ENCODE measurements around the gene CHST8.

CHST8 gene

GRCh38 chr19:33767898-33768413 lies 146.2 kb downstream of the CHST8 start:
- H3K27ac Mint-ChIP-seq: no peak overlapping the region
- H3K27me3 Mint-ChIP-seq: peaks cover 7% of the 10 kb centered on the region
- no peaks in the 10 kb centered on the region for H3K4me1 Mint-ChIP-seq
- no peaks in the 10 kb centered on the region for H3K9me3 Mint-ChIP-seq
- no peak overlapping the region for H3K4me3 Mint-ChIP-seq
- no peaks in the 10 kb centered on the region for H3K36me3 Mint-ChIP-seq (ENCODE audit: low read depth)
- no peak for ATAC-seq
- DNase-seq: peak; percentile 22

DNA sequence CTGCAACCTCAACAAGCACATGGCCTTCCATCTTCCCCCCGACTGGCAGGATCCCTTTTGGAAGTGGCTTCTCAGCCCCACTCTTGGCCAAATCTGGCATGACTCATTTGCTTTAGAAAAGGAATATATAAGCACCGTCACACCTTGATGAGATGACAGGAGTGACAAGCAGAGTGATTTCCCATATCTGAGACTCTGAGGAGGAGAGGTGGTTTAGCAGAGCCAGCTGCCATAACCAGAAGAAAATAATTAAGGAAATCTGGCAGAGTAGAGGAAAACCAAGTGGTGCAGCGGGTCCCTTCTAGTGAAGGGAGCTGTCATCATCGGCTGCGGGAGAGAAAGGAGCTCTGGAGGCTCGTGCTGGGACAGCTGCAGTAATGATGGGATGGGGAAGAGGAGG lies 147.5 kb downstream of the CHST8 start:
- H3K9me3 Mint-ChIP-seq: no peaks in the 10 kb centered on the region
- H3K4me3 Mint-ChIP-seq: no peak overlapping the region
- H3K27me3 Mint-ChIP-seq: peaks cover 7% of the 10 kb centered on the region
- no peak overlapping the region for H3K27ac Mint-ChIP-seq
- H3K36me3 Mint-ChIP-seq (ENCODE audit: low read depth): no peaks in the 10 kb centered on the region
- H3K4me1 Mint-ChIP-seq: no peaks in the 10 kb centered on the region
- DNase-seq: no peak
- ATAC-seq: no peak

DNA sequence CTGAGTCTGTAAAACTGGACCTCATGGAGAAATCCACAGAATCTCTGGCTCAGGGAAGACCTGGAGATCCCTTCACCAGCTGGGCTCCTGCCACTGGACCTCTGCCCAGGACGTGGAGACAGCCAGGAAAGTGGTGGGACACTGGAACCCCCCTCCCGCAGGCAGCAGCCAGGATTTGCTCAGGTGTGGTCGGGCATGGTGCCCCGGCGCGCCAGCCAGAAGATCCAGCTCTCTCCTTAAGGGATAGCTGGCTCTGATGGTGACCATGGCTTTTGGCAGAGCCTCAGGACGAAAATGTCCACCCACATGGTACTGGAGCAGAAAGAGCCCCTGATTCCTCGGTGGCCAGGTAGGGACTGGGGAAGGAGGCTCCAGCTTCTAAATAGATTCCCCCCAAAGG lies 148.4 kb downstream of the CHST8 start:
- H3K4me1 Mint-ChIP-seq: no peaks in the 10 kb centered on the region
- peaks cover 5% of the 10 kb centered on the region for H3K27me3 Mint-ChIP-seq
- ATAC-seq: no peak
- DNase-seq: no peak
- H3K36me3 Mint-ChIP-seq (ENCODE audit: low read depth): no peaks in the 10 kb centered on the region
- no peak overlapping the region for H3K27ac Mint-ChIP-seq
- H3K9me3 Mint-ChIP-seq: no peaks in the 10 kb centered on the region
- no peak overlapping the region for H3K4me3 Mint-ChIP-seq

DNA sequence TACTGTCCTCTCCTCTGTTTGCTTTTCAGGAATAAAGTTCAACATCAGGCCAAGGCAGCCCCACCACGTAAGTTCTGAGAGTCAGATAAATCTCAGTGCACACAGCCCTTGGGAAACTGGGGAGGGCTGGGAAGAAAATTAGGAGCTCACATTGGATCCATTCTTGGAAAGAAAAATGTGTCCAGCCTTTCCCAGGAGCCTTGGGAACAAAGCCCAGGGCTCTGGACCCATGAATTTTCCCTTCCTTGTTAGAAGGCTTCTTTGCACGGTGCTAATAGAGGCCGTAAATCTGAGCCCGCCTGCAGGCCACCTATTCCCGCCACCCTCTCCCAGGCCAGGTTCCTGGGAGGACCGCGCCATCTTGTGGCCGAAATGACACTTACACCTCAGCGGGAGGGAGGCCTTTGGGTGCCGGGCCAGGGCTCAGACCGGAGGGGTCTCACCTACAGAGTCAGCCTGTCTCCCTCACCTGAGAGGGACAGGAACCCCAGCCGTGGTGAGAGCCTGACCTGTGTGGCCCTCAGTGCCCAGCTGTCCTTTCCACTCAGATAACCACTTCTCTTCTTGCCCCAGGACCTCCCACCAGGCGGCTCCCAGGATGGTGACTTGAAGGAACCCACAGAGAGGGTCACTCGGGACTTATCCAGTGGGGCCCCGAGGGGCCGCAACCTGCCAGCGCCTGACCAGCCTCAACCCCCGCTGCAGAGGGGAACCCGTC lies 149.8 kb downstream of the CHST8 start:
- no peaks in the 10 kb centered on the region for H3K36me3 Mint-ChIP-seq (ENCODE audit: low read depth)
- H3K4me3 Mint-ChIP-seq: no peak overlapping the region
- H3K4me1 Mint-ChIP-seq: no peaks in the 10 kb centered on the region
- DNase-seq (peak; percentile 77), ATAC-seq (peak; percentile 55)
- H3K27ac Mint-ChIP-seq: no peak overlapping the region
- no peaks in the 10 kb centered on the region for H3K9me3 Mint-ChIP-seq
- peaks cover 8% of the 10 kb centered on the region for H3K27me3 Mint-ChIP-seq

GRCh38 chr19:33772102-33772857 lies 150.5 kb downstream of the CHST8 start:
- ATAC-seq (no peak), DNase-seq (no peak)
- no peaks in the 10 kb centered on the region for H3K9me3 Mint-ChIP-seq
- no peaks in the 10 kb centered on the region for H3K36me3 Mint-ChIP-seq (ENCODE audit: low read depth)
- no peak overlapping the region for H3K4me3 Mint-ChIP-seq
- H3K27ac Mint-ChIP-seq: no peak overlapping the region
- H3K4me1 Mint-ChIP-seq: no peaks in the 10 kb centered on the region
- peaks cover 8% of the 10 kb centered on the region for H3K27me3 Mint-ChIP-seq

DNA sequence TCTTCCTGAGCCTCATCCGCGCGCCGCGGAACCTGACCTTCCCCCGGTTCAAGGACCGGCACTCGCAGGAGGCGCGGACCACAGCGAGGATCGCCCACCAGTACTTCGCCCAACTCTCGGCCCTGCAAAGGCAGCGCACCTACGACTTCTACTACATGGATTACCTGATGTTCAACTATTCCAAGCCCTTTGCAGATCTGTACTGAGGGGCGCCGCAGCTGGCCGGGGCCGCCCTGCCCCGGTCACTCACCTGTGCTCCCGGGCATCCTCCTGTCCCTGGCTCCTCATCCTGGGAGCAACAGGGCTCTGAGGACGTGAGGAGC lies 151.1 kb downstream of the CHST8 start:
- ATAC-seq (no peak), DNase-seq (no peak)
- Mint-ChIP-seq H3K27ac (no peak overlapping the region), H3K27me3 (peaks cover 8% of the 10 kb centered on the region), H3K9me3 (no peaks in the 10 kb centered on the region), H3K36me3 (ENCODE audit: low read depth) (no peaks in the 10 kb centered on the region), H3K4me1 (no peaks in the 10 kb centered on the region), H3K4me3 (no peak overlapping the region)

DNA sequence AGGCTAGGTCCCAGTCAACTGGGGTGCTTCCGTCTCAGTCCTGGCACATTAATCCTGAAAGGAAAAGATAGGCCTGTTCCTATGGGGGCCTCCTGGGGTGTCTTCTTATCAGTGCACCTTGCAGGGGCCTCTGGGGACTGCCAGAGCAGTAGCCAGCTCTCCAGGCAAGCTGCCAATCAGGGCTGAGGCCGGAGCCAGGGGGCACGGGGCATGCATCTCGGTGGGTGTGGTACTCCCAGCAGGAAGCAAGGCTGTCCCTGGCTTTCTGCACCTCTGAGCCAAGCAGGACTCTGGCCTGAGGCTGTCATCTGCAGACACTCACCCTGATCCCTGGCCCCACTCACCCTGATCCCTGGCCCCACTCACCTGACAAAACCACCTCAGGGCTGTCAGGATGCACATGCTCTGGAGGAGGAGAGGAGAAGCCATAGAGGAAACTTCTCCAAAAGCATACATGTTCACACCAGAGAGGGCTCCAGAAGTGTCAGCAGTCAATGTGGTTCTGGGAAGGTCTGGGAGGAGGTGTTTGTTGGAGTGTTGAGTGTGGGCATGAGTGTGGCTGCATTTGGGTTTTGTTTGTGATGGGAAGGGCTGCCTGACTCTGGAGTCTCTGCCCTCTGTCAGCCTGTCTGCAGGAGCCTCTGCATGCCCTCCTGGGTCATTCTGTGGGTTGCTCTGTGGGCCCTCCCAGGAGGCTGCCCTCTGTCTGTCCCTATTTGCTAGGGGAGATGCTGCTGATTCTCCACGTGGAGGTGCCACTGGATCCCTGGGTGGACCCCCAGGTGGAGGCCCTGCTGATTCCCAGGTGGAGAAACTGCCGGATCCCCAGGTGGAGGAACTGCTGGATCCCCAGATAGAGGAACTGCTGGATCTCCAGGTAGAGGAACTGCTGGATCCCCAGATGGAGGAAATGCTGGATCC lies 152.2 kb downstream of the CHST8 start:
- no peak for ATAC-seq
- no peak overlapping the region for H3K4me3 Mint-ChIP-seq
- H3K36me3 Mint-ChIP-seq (ENCODE audit: low read depth): no peaks in the 10 kb centered on the region
- H3K27me3 Mint-ChIP-seq: peaks cover 15% of the 10 kb centered on the region
- no peak overlapping the region for H3K27ac Mint-ChIP-seq
- peaks cover 3% of the 10 kb centered on the region for H3K4me1 Mint-ChIP-seq
- no peaks in the 10 kb centered on the region for H3K9me3 Mint-ChIP-seq
- DNase-seq: no peak

DNA sequence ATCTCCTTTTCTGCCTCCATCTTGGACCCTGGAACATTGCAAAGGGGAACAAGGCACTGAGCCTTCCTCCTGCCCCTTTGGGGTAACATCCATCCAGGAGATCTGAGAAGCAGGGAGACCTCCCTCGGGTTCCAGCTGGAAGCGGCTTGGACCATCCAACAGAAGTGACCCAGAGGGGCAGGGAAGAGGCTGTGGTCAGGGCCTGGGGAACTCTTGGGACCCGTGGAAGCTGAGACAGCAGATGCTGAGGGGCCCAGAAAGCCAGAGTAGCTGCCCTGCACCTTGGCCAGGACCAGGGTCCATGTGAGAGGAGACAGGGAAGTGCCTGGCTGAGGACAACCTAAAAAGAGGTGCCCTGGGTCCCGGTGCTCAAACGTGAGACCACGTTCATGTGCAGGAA lies 153.0 kb downstream of the CHST8 start:
- H3K4me1 Mint-ChIP-seq: peaks cover 3% of the 10 kb centered on the region
- no peaks in the 10 kb centered on the region for H3K9me3 Mint-ChIP-seq
- ATAC-seq: no peak
- peaks cover 22% of the 10 kb centered on the region for H3K27me3 Mint-ChIP-seq
- H3K4me3 Mint-ChIP-seq: no peak overlapping the region
- no peak overlapping the region for H3K27ac Mint-ChIP-seq
- H3K36me3 Mint-ChIP-seq (ENCODE audit: low read depth): no peaks in the 10 kb centered on the region
- no peak for DNase-seq

DNA sequence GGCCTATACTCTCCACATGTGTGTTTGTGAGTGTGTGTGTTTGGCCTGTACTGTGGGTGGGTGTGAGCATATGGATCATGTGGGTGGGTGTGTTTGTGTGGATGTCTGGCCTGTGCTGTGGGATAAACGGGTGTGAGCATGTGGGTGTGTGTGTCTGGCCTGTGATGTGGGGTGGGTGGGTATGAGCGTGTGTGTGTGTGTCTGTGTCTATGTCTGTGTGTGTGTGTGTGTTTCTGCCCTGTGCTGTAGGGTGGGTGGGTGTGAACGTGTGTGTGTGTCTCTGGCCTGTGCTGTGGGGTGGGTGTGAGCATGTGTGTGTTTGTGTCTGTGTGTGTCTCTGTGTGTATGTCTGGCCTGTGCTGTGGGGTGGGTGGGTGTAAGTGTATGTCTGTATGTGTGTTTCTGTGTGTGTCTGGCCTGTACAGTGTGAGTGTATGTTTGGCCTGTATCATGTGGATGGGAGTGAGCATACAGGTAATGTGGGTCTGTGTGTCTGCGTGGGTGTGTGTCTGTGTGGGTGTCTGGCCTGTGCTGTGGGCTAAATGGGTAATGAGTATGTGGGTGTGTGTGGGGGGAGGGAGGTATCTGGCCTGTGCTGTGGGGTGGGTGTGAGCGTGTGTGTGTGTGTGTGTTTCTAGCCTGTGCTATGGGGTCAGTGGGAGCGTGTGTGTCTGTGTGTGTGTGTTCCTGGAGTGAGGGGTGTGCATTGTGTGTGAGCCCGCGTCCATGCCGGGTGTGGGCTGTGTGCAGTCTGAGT lies 154.2 kb downstream of the CHST8 start:
- DNase-seq (no peak), ATAC-seq (no peak)
- no peak overlapping the region for H3K4me3 Mint-ChIP-seq
- no peak overlapping the region for H3K27ac Mint-ChIP-seq
- peaks cover 24% of the 10 kb centered on the region for H3K27me3 Mint-ChIP-seq
- H3K4me1 Mint-ChIP-seq: peaks cover 3% of the 10 kb centered on the region
- H3K36me3 Mint-ChIP-seq (ENCODE audit: low read depth): no peaks in the 10 kb centered on the region
- H3K9me3 Mint-ChIP-seq: no peaks in the 10 kb centered on the region

- no peak for DNase-seq
Measured at GRCh38 chr19:33777351-33777750, 155.6 kb downstream of the CHST8 start.

DNA sequence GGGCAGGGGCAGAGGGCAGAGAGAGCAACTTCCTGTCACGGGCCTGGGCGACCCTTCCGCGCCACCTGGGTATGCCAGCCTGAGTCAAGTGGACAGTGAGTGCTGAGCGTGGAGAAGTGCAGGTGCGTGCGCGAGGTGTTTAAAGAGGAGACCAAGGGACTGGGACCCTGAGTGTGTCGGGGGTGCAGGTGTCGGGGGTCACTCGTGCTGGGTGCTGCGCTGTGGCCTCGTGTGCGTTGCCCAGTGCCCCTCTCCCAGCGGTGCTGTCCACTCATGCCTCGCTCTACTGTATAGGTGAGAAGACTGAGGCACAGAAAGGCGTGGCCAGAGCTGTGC lies 156.0 kb downstream of the CHST8 start:
- no peaks in the 10 kb centered on the region for H3K36me3 Mint-ChIP-seq (ENCODE audit: low read depth)
- H3K4me3 Mint-ChIP-seq: no peak overlapping the region
- no peak for DNase-seq
- peaks cover 3% of the 10 kb centered on the region for H3K4me1 Mint-ChIP-seq
- ATAC-seq: no peak
- H3K27ac Mint-ChIP-seq: no peak overlapping the region
- H3K27me3 Mint-ChIP-seq: peaks cover 27% of the 10 kb centered on the region
- no peaks in the 10 kb centered on the region for H3K9me3 Mint-ChIP-seq

More at GRCh38 chr19:33777351-33777750, 155.6 kb downstream of the CHST8 start:
- H3K4me1 Mint-ChIP-seq: peaks cover 3% of the 10 kb centered on the region
- no peaks in the 10 kb centered on the region for H3K9me3 Mint-ChIP-seq
- H3K4me3 Mint-ChIP-seq: no peak overlapping the region
- H3K27me3 Mint-ChIP-seq: peaks cover 27% of the 10 kb centered on the region
- H3K36me3 Mint-ChIP-seq (ENCODE audit: low read depth): no peaks in the 10 kb centered on the region
- ATAC-seq: no peak
- H3K27ac Mint-ChIP-seq: no peak overlapping the region

DNA sequence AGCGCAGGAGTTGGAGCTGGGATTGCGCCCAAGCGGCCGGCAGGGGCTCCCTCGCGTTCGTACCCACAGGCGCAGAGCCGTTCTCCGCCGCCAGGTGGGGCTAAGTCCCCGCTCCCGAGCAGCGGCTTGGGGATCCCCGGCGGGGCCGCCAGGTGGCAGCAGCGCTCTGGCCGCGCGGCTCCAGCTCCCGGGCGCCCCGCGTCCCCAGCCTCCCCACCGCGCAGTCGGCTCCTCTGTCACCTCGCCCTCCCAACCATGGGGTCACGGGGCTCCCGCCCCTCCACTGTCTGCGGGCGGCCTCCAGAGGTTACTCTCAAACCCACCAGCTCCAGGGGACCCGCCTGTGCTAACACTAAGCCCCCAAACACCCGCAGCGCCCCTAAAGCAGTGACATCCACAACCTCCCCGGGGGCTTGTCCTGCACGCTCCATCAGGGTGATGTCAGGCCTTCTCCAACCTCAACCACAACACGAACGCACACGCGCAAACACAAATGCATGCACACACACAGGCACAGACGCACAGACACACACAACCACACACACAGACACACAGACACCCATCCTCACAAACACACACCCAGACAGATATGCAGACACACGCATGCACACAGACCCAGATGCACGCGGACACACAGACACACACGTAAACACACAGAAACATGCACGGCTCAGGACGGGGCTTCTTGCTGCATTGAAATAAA lies 156.5 kb downstream of the CHST8 start:
- DNase-seq (peak; percentile 91), ATAC-seq (peak; percentile 88)
- Mint-ChIP-seq H3K9me3 (no peaks in the 10 kb centered on the region), H3K4me1 (peaks cover 3% of the 10 kb centered on the region), H3K36me3 (ENCODE audit: low read depth) (no peaks in the 10 kb centered on the region), H3K27me3 (peaks cover 28% of the 10 kb centered on the region), H3K4me3 (no peak overlapping the region), H3K27ac (no peak overlapping the region)

GRCh38 chr19:33779849-33780248 lies 158.1 kb downstream of the CHST8 start:
- H3K27ac Mint-ChIP-seq: no peak overlapping the region
- H3K27me3 Mint-ChIP-seq: peaks cover 29% of the 10 kb centered on the region
- ATAC-seq (no peak), DNase-seq (no peak)
- H3K9me3 Mint-ChIP-seq: no peaks in the 10 kb centered on the region
- no peak overlapping the region for H3K4me3 Mint-ChIP-seq
- H3K4me1 Mint-ChIP-seq: peaks cover 3% of the 10 kb centered on the region
- no peaks in the 10 kb centered on the region for H3K36me3 Mint-ChIP-seq (ENCODE audit: low read depth)

GRCh38 chr19:33780251-33780650 lies 158.5 kb downstream of the CHST8 start:
- Mint-ChIP-seq H3K9me3 (no peaks in the 10 kb centered on the region), H3K4me1 (peaks cover 3% of the 10 kb centered on the region), H3K27me3 (peaks cover 29% of the 10 kb centered on the region), H3K27ac (no peak overlapping the region), H3K36me3 (ENCODE audit: low read depth) (no peaks in the 10 kb centered on the region), H3K4me3 (no peak overlapping the region)
- DNase-seq (no peak), ATAC-seq (no peak)
